ENCODE results near the gene TBX5. TPM values are rescaled to one million over a fixed set of nuclear protein-coding genes. Genes with fewer than 3 reads are reported as not detected.

TBX5 gene
- polyA plus RNA-seq, 3 donors, result not detected

DNA sequence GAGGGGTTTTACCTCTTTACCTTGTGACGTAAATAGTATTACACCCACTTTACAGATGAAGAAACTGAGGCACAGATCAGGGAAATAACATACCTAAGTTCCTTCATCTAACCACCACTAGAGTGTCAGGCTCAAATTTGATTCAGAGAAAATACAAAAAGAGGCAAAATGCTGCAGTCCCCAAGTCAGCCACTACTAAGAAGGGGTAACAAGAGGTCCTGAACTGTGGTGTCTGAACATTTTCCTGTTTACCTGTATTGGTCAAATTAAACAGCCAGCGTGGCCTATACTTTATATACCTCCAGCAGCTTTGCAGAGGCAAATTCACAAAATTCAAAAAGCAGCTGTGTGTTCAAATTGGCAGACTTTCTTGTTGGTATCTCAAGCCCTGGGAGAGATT is 92.0 kb downstream of the TBX5 start:
- H2AFZ ChIP-seq (ENCODE audit: insufficient read depth, low read depth, low read length, poor library complexity, severe bottlenecking), result no peak overlapping the region
- no peaks in the 10 kb centered on the region for H3K27me3 ChIP-seq (ENCODE audit: control insufficient read depth in 2 of 2, insufficient read depth in 2 of 2, low read length in 2 of 2)
- H4K20me1 ChIP-seq (ENCODE audit: insufficient read depth, low read length), result no peaks in the 10 kb centered on the region
- Mint-ChIP-seq H3K27ac (no peak overlapping the region), H3K27me3 (ENCODE audit: low read depth in 3 of 3) (peaks cover 0 to 3% (median 0%) of the 10 kb centered on the region in 3 donors), H3K4me1 (no peaks in the 10 kb centered on the region), H3K4me3 (no peak overlapping the region), H3K9me3 (peaks cover 0 to 4% (median 2%) of the 10 kb centered on the region in 7 donors), H3K36me3 (no peaks in the 10 kb centered on the region)
- WGBS (ENCODE audit: insufficient coverage), result no CpG with 5 or more reads among the region's 2 CpGs
- TF ChIP-seq CTCF (IDR thresholded peaks at IDR 0.05), result no peak
- H3K9ac ChIP-seq (ENCODE audit: insufficient read depth, low read length, poor library complexity, severe bottlenecking), result no peak overlapping the region
- no peak overlapping the region for H3K4me2 ChIP-seq (replicated peaks; ENCODE audit: extremely low read depth, low read length, poor library complexity, severe bottlenecking)
- intact Hi-C loops (cut with micrococcal nuclease), result no loop called here
- DNase-seq, result no peak
- H3K4me3 ChIP-seq (replicated peaks in 1 of 3; ENCODE audit: low read depth in 2 of 3, low read length in 3 of 3), result no peak overlapping the region
- no peaks in the 10 kb centered on the region for H3K4me1 ChIP-seq (ENCODE audit: control insufficient read depth in 1 of 2, insufficient read depth in 2 of 2, low read length in 2 of 2)
- no peaks in the 10 kb centered on the region for H3K9me3 ChIP-seq (replicated peaks in 1 of 2; ENCODE audit: control insufficient read depth in 1 of 2, insufficient read depth in 1 of 2, low read length in 2 of 2)
- no peaks in the 10 kb centered on the region for H3K79me2 ChIP-seq (ENCODE audit: insufficient read depth, low read length)
- no peak overlapping the region for H3K27ac ChIP-seq (ENCODE audit: low read depth in 1 of 2, low read length in 2 of 2)
- H3K36me3 ChIP-seq (replicated peaks in 1 of 2; ENCODE audit: control insufficient read depth in 1 of 2, insufficient read depth in 2 of 2, low read length in 2 of 2), result no peaks in the 10 kb centered on the region

- no peak for DNase-seq
- Mint-ChIP-seq H3K4me1 (no peaks in the 10 kb centered on the region), H3K4me3 (no peak overlapping the region), H3K27ac (no peak overlapping the region), H3K9me3 (peaks cover 0 to 4% (median 2%) of the 10 kb centered on the region in 7 donors), H3K36me3 (no peaks in the 10 kb centered on the region), H3K27me3 (ENCODE audit: low read depth in 3 of 3) (peaks cover 2 to 3% (median 2%) of the 10 kb centered on the region in 3 donors)
- 88% methylated on average over 3 of the region's 4 CpGs for WGBS (ENCODE audit: insufficient coverage)
- Histone ChIP-seq H3K9me3 (replicated peaks in 1 of 2; ENCODE audit: control insufficient read depth in 1 of 2, insufficient read depth in 1 of 2, low read length in 2 of 2) (no peaks in the 10 kb centered on the region), H3K27me3 (ENCODE audit: control insufficient read depth in 2 of 2, insufficient read depth in 2 of 2, low read length in 2 of 2) (no peaks in the 10 kb centered on the region), H3K4me2 (replicated peaks; ENCODE audit: extremely low read depth, low read length, poor library complexity, severe bottlenecking) (no peak overlapping the region), H3K27ac (ENCODE audit: low read depth in 1 of 2, low read length in 2 of 2) (no peak overlapping the region), H3K9ac (ENCODE audit: insufficient read depth, low read length, poor library complexity, severe bottlenecking) (no peak overlapping the region), H3K79me2 (ENCODE audit: insufficient read depth, low read length) (no peaks in the 10 kb centered on the region), H4K20me1 (ENCODE audit: insufficient read depth, low read length) (no peaks in the 10 kb centered on the region), H3K36me3 (replicated peaks in 1 of 2; ENCODE audit: control insufficient read depth in 1 of 2, insufficient read depth in 2 of 2, low read length in 2 of 2) (no peaks in the 10 kb centered on the region), H3K4me1 (ENCODE audit: control insufficient read depth in 1 of 2, insufficient read depth in 2 of 2, low read length in 2 of 2) (no peaks in the 10 kb centered on the region), H3K4me3 (replicated peaks in 1 of 3; ENCODE audit: low read depth in 2 of 3, low read length in 3 of 3) (no peak overlapping the region), H2AFZ (ENCODE audit: insufficient read depth, low read depth, low read length, poor library complexity, severe bottlenecking) (no peak overlapping the region)
- intact Hi-C loops (cut with micrococcal nuclease), result no loop called here
- TF ChIP-seq CTCF (IDR thresholded peaks at IDR 0.05), result no peak
These were observed 94.0 kb downstream of the TBX5 start for GRCh38 chr12:114311974-114312373.
